OCI-LY1 (cell line): ENCODE data around the gene TBC1D10A.

ENCODE experiments used
- CTCF ChIP-seq: fragments of 200-600 bp; sonication (generic), shearing (Covaris generic); IDR thresholded peaks from 2 replicates; pipeline ENCODE4 v1.5.1; 2017; ENCODE audit warnings: mild to moderate bottlenecking, antibody characterized with exemption, low read length, moderate library complexity, mixed read lengths
- EZH2 ChIP-seq: fragments of 200-600 bp; sonication (generic), shearing (Covaris generic); IDR thresholded peaks from 2 replicates; pipeline ENCODE4 v1.8.0; 2017; ENCODE audit warnings: borderline replicate concordance, mixed run types, mild to moderate bottlenecking, antibody characterized with exemption, low read length, moderate library complexity, mixed read lengths

GRCh38 chr22:30263883-30264282 is 62.9 kb downstream of the TBC1D10A start:
- TF ChIP-seq CTCF = no peak
- no peak for TF ChIP-seq EZH2
